H1 (cell line): ENCODE results near the gene TMEM131L. TPM values are rescaled to one million over a fixed set of nuclear protein-coding genes. Genes with fewer than 3 reads are reported as not detected.

ENCODE experiments used
- CTCF ChIA-PET: fragments of 300-600 bp; sonication (Branson Sonifier 250); formaldehyde crosslinking; loops from one replicate; lab custom pipeline; 2021; ENCODE audit not compliant: partially characterized antibody; lab: Charles Lee
- POLR2A ChIA-PET: fragments of 300-600 bp; sonication (Branson Sonifier 250); formaldehyde crosslinking; loops from one replicate; lab custom pipeline; 2021; ENCODE audit warnings: inconsistent platforms; ENCODE audit not compliant: partially characterized antibody; lab: Charles Lee
- DNase-seq, 2 experiments: peaks; one replicate each; pipeline versions ENCODE4 v3.0.0 to v3.0.0-alpha.2; 2010 to 2022; ENCODE audit warnings: low spot score in 2 of 2, low read depth in 1 of 2, mixed read lengths in 1 of 2
- FAIRE-seq: peaks from 2 replicates; lab custom pipeline; 2011; peaks lifted over from hg19 to GRCh38; lab: Jason Lieb, UNC
- H2AFZ ChIP-seq: 2 replicates; pipeline ENCODE4 v1.8.1; 2012; ENCODE audit warnings: low read length, inconsistent platforms
- H2AK5ac ChIP-seq: 2 replicates; pipeline ENCODE4 v1.6.1; 2013; ENCODE audit warnings: low read depth, low read length
- H2BK120ac ChIP-seq: replicated peaks from 2 replicates; pipeline ENCODE3; 2013; ENCODE audit warnings: low read depth, low read length, inconsistent platforms
- H2BK12ac ChIP-seq: 2 replicates; pipeline ENCODE4 v1.6.1; 2013; ENCODE audit warnings: low read depth, low read length
- H2BK15ac ChIP-seq: 2 replicates; pipeline ENCODE4 v1.6.1; 2013; ENCODE audit warnings: low read length
- H2BK20ac ChIP-seq: 2 replicates; pipeline ENCODE4 v1.6.1; 2013; ENCODE audit warnings: low read length
- H2BK5ac ChIP-seq: 2 replicates; pipeline ENCODE4 v1.6.1; 2013; ENCODE audit warnings: low read depth, low read length
- H3K14ac ChIP-seq: 2 replicates; pipeline ENCODE4 v1.6.1; 2013; ENCODE audit warnings: inconsistent platforms; ENCODE audit not compliant: insufficient read length
- H3K18ac ChIP-seq: 2 replicates; pipeline ENCODE4 v1.6.1; 2013; ENCODE audit warnings: low read length; ENCODE audit errors: extremely low read depth
- H3K23ac ChIP-seq: 2 replicates; pipeline ENCODE4 v1.6.1; 2013; ENCODE audit warnings: inconsistent platforms; ENCODE audit not compliant: insufficient read length
- H3K23me2 ChIP-seq: 2 replicates; pipeline ENCODE4 v1.6.1; 2013; ENCODE audit warnings: low read depth, low read length
- H3K27ac ChIP-seq: 2 replicates; pipeline ENCODE4 v1.6.1; 2011; ENCODE audit warnings: low read depth, low read length, inconsistent platforms
- H3K27me3 ChIP-seq, 4 experiments: replicated peaks in 1 of 4; 1 replicate in 1 of 4; 2 replicates in 3 of 4; pipeline versions ENCODE4 v1.6.1 to v1.8.1; 2011 to 2013; ENCODE audit warnings: low read length in 3 of 4, mild to moderate bottlenecking in 3 of 4, inconsistent platforms in 2 of 4, mixed read lengths in 2 of 4, moderate library complexity in 1 of 4; ENCODE audit not compliant: control insufficient read depth in 3 of 4, insufficient read depth in 3 of 4; ENCODE audit errors: extremely low read depth in 1 of 4
- H3K36me3 ChIP-seq, 4 experiments: 2 replicates each; pipeline versions ENCODE4 v1.6.1 to v1.8.1; 2011 to 2013; ENCODE audit warnings: mild to moderate bottlenecking in 4 of 4, low read length in 3 of 4, moderate library complexity in 2 of 4, control low read depth in 1 of 4, inconsistent platforms in 1 of 4; ENCODE audit not compliant: insufficient read depth in 4 of 4, control insufficient read depth in 2 of 4
- H3K4ac ChIP-seq: replicated peaks from 2 replicates; pipeline ENCODE3; 2013; ENCODE audit warnings: low read length, low read depth, mixed read lengths, inconsistent platforms; ENCODE audit not compliant: insufficient read length
- H3K4me1 ChIP-seq, 4 experiments: replicated peaks in 1 of 4; 1 replicate in 1 of 4; 2 replicates in 3 of 4; pipeline versions ENCODE4 v1.6.1 to v1.8.1; 2011 to 2013; ENCODE audit warnings: low read length in 3 of 4, inconsistent platforms in 2 of 4, mixed read lengths in 1 of 4; ENCODE audit not compliant: insufficient read depth in 4 of 4, control insufficient read depth in 3 of 4
- H3K4me2 ChIP-seq, 2 experiments: 2 replicates each; pipeline versions ENCODE4 v1.6.1 to v1.8.1; 2011 to 2013; ENCODE audit warnings: low read depth in 2 of 2, low read length in 2 of 2, control low read depth in 1 of 2, inconsistent platforms in 1 of 2, mild to moderate bottlenecking in 1 of 2; ENCODE audit not compliant: insufficient read depth in 1 of 2
- H3K4me3 ChIP-seq, 4 experiments: fragments of 200-600, 300-600 bp in 1 of 4; sonication (generic), shearing (Covaris generic), sonication (Bioruptor Twin) in 1 of 4; 2 replicates each; pipeline versions ENCODE4 v1.5.1 to v1.8.1; 2011 to 2016; ENCODE audit warnings: low read length in 4 of 4, low read depth in 3 of 4, control low read depth in 2 of 4, inconsistent platforms in 2 of 4, mild to moderate bottlenecking in 2 of 4, mixed read lengths in 1 of 4, moderate library complexity in 1 of 4; ENCODE audit not compliant: insufficient read depth in 2 of 4; ENCODE audit errors: extremely low read depth in 1 of 4
- H3K56ac ChIP-seq: replicated peaks from 2 replicates; pipeline ENCODE3; 2013; ENCODE audit warnings: low read depth, mild to moderate bottlenecking, mixed read lengths, low read length, inconsistent platforms; ENCODE audit not compliant: insufficient read length
- H3K79me1 ChIP-seq: 2 replicates; pipeline ENCODE4 v1.6.1; 2013; ENCODE audit warnings: low read depth, low read length, control low read depth
- H3K79me2 ChIP-seq, 2 experiments: 2 replicates each; pipeline versions ENCODE4 v1.6.1 to v1.8.1; 2012 to 2013; ENCODE audit warnings: low read length in 2 of 2, mild to moderate bottlenecking in 2 of 2, inconsistent platforms in 1 of 2; ENCODE audit not compliant: insufficient read depth in 2 of 2, control insufficient read depth in 1 of 2
- H3K9ac ChIP-seq, 4 experiments: replicated peaks in 1 of 4; 1 replicate in 1 of 4; 2 replicates in 3 of 4; pipeline versions ENCODE4 v1.6.1 to v1.8.1; 2011 to 2013; ENCODE audit warnings: low read depth in 3 of 4, low read length in 3 of 4, control low read depth in 2 of 4, mild to moderate bottlenecking in 2 of 4, moderate library complexity in 2 of 4, inconsistent platforms in 1 of 4; ENCODE audit errors: extremely low read depth in 1 of 4
- H3K9me3 ChIP-seq, 2 experiments: 2 replicates each; pipeline versions ENCODE4 v1.6.1 to v1.8.1; 2012 to 2013; ENCODE audit warnings: mild to moderate bottlenecking in 2 of 2, moderate library complexity in 2 of 2, control low read depth in 1 of 2, inconsistent platforms in 1 of 2, low read depth in 1 of 2, low read length in 1 of 2, mixed read lengths in 1 of 2; ENCODE audit not compliant: insufficient read depth in 2 of 2
- H4K20me1 ChIP-seq, 2 experiments: replicated peaks in 1 of 2; 2 replicates each; pipeline versions ENCODE3 to v1.8.1; 2011 to 2013; ENCODE audit warnings: inconsistent platforms in 2 of 2, low read length in 2 of 2, mild to moderate bottlenecking in 1 of 2; ENCODE audit not compliant: insufficient read depth in 2 of 2, control insufficient read depth in 1 of 2
- H4K5ac ChIP-seq: 2 replicates; pipeline ENCODE4 v1.6.1; 2013; ENCODE audit warnings: low read length, low read depth, mixed read lengths, inconsistent platforms; ENCODE audit not compliant: insufficient read length
- H4K8ac ChIP-seq: 2 replicates; pipeline ENCODE4 v1.8.0; 2013; ENCODE audit warnings: mild to moderate bottlenecking, moderate library complexity, low read length, inconsistent platforms; ENCODE audit not compliant: insufficient read depth; ENCODE audit errors: extremely low read depth
- H4K91ac ChIP-seq: replicated peaks from 2 replicates; pipeline ENCODE3; 2013; ENCODE audit warnings: low read length, mixed read lengths, inconsistent platforms; ENCODE audit not compliant: insufficient read length
- ASH2L ChIP-seq: fragments of 200-600, 300-600 bp; sonication (generic); IDR thresholded peaks from one replicate; pipeline ENCODE4 v1.7.1; 2017; ENCODE audit warnings: low read length
- CBX5 ChIP-seq: fragments of 300-800, 300-1000 bp; sonication (generic); IDR thresholded peaks from 2 replicates; pipeline ENCODE4 v1.7.1; 2016; ENCODE audit warnings: antibody characterized with exemption, low read length, low read depth
- CEBPB ChIP-seq: IDR thresholded peaks from 2 replicates; pipeline ENCODE4 v1.6.1; 2012; ENCODE audit warnings: low read depth, low read length
- CREB1 ChIP-seq: IDR thresholded peaks from 2 replicates; pipeline ENCODE4 v1.6.1; 2012; ENCODE audit warnings: inconsistent platforms
- EP300 ChIP-seq, 2 experiments: IDR thresholded peaks; 1 replicate in 1 of 2; 2 replicates in 1 of 2; pipeline ENCODE4 v1.6.1; 2011 to 2012; ENCODE audit warnings: low read depth in 2 of 2, low read length in 2 of 2, mild to moderate bottlenecking in 2 of 2, borderline replicate concordance in 1 of 2, inconsistent platforms in 1 of 2, moderate library complexity in 1 of 2
- JUND ChIP-seq: IDR thresholded peaks from 2 replicates; pipeline ENCODE4 v1.6.1; 2011; ENCODE audit warnings: mild to moderate bottlenecking, improper control_type of control experiment, low read length
- KDM1A ChIP-seq: fragments of 200-600, 300-600 bp; sonication (generic); IDR thresholded peaks from 2 replicates; pipeline ENCODE4 v1.7.1; 2016; ENCODE audit warnings: mild to moderate bottlenecking, low read length, borderline replicate concordance
- POLR2AphosphoS5 ChIP-seq: IDR thresholded peaks from 2 replicates; pipeline ENCODE4 v1.6.1; 2011; ENCODE audit warnings: low read depth, low read length
- USF2 ChIP-seq: IDR thresholded peaks from 2 replicates; pipeline ENCODE4 v1.6.1; 2011; ENCODE audit warnings: low read length, improper control_type of control experiment
- WGBS, 2 experiments: shearing (Covaris generic) in 1 of 2; methylation state at CpG; one replicate each; pipeline versions ENCODE4 v1.1.6 to v1.1.7; 2013 to 2015; ENCODE audit warnings: low lambda C conversion rate in 2 of 2, mixed read lengths in 2 of 2, inconsistent platforms in 1 of 2, low coverage in 1 of 2, missing lambda C conversion rate in 1 of 2; ENCODE audit not compliant: insufficient replicate concordance in 2 of 2, insufficient coverage in 1 of 2, insufficient read length in 1 of 2; ENCODE audit errors: extremely low coverage in 1 of 2, missing lambda C conversion rate in 1 of 2; 5-methylcytosine and 5-hydroxymethylcytosine counted together
- polyA plus RNA-seq, 7 experiments: library from polyadenylated mRNA; depleted of rRNA in 3 of 7; stranded (reverse) in 5 of 7; unstranded in 2 of 7; fragments of >200 nt in 5 of 7; fragments of 200-250 nt in 2 of 7; gene quantifications; 1 replicate in 5 of 7; 2 replicates in 1 of 7; 4 replicates in 1 of 7; pipeline versions ENCODE4 v1.2.1 to v1.2.3, GENCODE V29; 2011 to 2013; ENCODE audit warnings: missing spikeins in 2 of 7, mixed read lengths in 2 of 7
- total RNA-seq: library from RNA; stranded (reverse); fragmentation: NEBNext Ultra II Directional; extraction: Animal tissue kit (Norgen Biotek cat#: 25700); gene quantifications from 2 replicates; pipeline ENCODE4 v1.2.1, GENCODE V29; 2021

TMEM131L gene
- total and polyA plus RNA-seq, 2 of the 8 experiments (the other 6 are each of a cell fraction or from before 2014, with no cell fraction given) = 14.3 to 26.1 TPM

GRCh38 chr4:153506341-153507309 lies 40.5 kb downstream of the TMEM131L start:
- Histone ChIP-seq H3K27me3 (no peaks in the 10 kb centered on the region), H3K56ac (no peak overlapping the region), H2BK12ac (no peak overlapping the region), H2BK20ac (no peak overlapping the region), H2AFZ (no peak overlapping the region), H3K4ac (no peak overlapping the region), H2BK15ac (no peak overlapping the region), H3K14ac (no peak overlapping the region), H3K4me1 (peaks cover 0 to 4% (median 0%) of the 10 kb centered on the region in 4 experiments; a peak in 1 of 7 replicates), H3K18ac (no peak overlapping the region), H3K4me3 (no peak overlapping the region), H3K9ac (no peak overlapping the region), H3K79me2 (peaks cover 0 to 21% of the 10 kb centered on the region in 2 experiments; a peak in 1 of 4 replicates), H3K4me2 (no peak overlapping the region), H3K27ac (no peak overlapping the region), H4K5ac (no peak overlapping the region), H3K23me2 (no peaks in the 10 kb centered on the region; the same call in 1 of the 2 replicates), H2BK120ac (no peak overlapping the region), H3K36me3 (peaks cover 0 to 3% (median 0%) of the 10 kb centered on the region in 4 experiments; a peak in 1 of 8 replicates), H2BK5ac (no peak overlapping the region), H3K79me1 (peaks cover 2% of the 10 kb centered on the region; the same call in 1 of the 2 replicates), H4K8ac (no peak overlapping the region), H3K23ac (no peak overlapping the region), H4K20me1 (no peaks in the 10 kb centered on the region), H4K91ac (no peak overlapping the region), H3K9me3 (no peaks in the 10 kb centered on the region), H2AK5ac (no peak overlapping the region)
- ChIA-PET CTCF (interaction anchor here (0.5 to 1.6 kb wide), 4 partner anchors 8 to 339 kb away, joined by 3 to 4 read pairs (median 3); no protein-coding TSS in a partner anchor), POLR2A (no interaction called here)
- no peak for FAIRE-seq
- no peak for DNase-seq
- WGBS, 2 experiments = 86% methylated on average over 11 of the region's 11 CpGs; no CpG with 5 or more reads in 1 of the 2 experiments
- no peak for TF ChIP-seq KDM1A
- no peak for TF ChIP-seq CEBPB
- no peak for TF ChIP-seq ASH2L
- no peak for TF ChIP-seq EP300 (IDR thresholded peaks at IDR 0.05; ENCODE audit: borderline replicate concordance in 1 of 2, low read depth in 2 of 2, low read length in 2 of 2)
- no peak for TF ChIP-seq CBX5
- no peak for TF ChIP-seq USF2
- TF ChIP-seq JUND = no peak
- no peak for TF ChIP-seq CREB1
- no peak for TF ChIP-seq POLR2AphosphoS5
